Caco-2 (cell line): ENCODE results near the gene TAF3. TPM values are rescaled to one million over a fixed set of nuclear protein-coding genes. Genes with fewer than 3 reads are reported as not detected.

Experiments used
- BruUV-seq: library from RNA; stranded (reverse); fragments of 400-500 nt; replicated peaks from 2 replicates; lab custom pipeline; 2021; lab: Mats Ljungman, UMichigan
- CTCF ChIA-PET: fragments of 300-600 bp; sonication (Branson Sonifier 250); formaldehyde crosslinking; loops from one replicate; lab custom pipeline; 2022; ENCODE audit warnings: antibody characterized with exemption; lab: Charles Lee
- POLR2A ChIA-PET: fragments of 300-600 bp; sonication (Branson Sonifier 250); formaldehyde crosslinking; loops from one replicate; lab custom pipeline; 2022; ENCODE audit warnings: antibody characterized with exemption; lab: Charles Lee
- DNase-seq, 2 experiments: peaks; one replicate each; pipeline versions ENCODE4 v3.0.0 to v3.0.0-alpha.2; 2020 to 2022
- H3K27me3 ChIP-seq: replicated peaks from 2 replicates; pipeline ENCODE4 v1.6.0; 2011; ENCODE audit warnings: low read length; ENCODE audit not compliant: control insufficient read depth, insufficient read depth
- H3K36me3 ChIP-seq: 2 replicates; pipeline ENCODE4 v1.5.1; 2011; ENCODE audit warnings: low read length; ENCODE audit not compliant: control insufficient read depth, insufficient read depth
- H3K4me1 ChIP-seq: fragments of 250-450 bp; sonication (Bioruptor Pico); 2 replicates; pipeline ENCODE4 v1.5.1; 2020; ENCODE audit warnings: mild to moderate bottlenecking
- H3K4me3 ChIP-seq: 2 replicates; pipeline ENCODE4 v1.5.1; 2011; ENCODE audit warnings: low read depth, mild to moderate bottlenecking, control low read depth, low read length
- H3K9me3 ChIP-seq: fragments of 250-450 bp; sonication (Bioruptor Pico); 2 replicates; pipeline ENCODE4 v1.5.1; 2020; ENCODE audit warnings: mild to moderate bottlenecking, moderate library complexity
- H3K27ac Mint-ChIP-seq: one replicate; pipeline ENCODE4 v1.8.0; 2022; ENCODE audit warnings: mixed read lengths; ENCODE audit not compliant: unreplicated experiment
- H3K27me3 Mint-ChIP-seq: one replicate; pipeline ENCODE4 v1.8.0; 2022; ENCODE audit warnings: mixed read lengths; ENCODE audit not compliant: insufficient read depth, unreplicated experiment
- H3K36me3 Mint-ChIP-seq: one replicate; pipeline ENCODE4 v1.8.0; 2022; ENCODE audit warnings: mild to moderate bottlenecking, mixed read lengths; ENCODE audit not compliant: insufficient read depth, unreplicated experiment
- H3K4me1 Mint-ChIP-seq: one replicate; pipeline ENCODE4 v1.8.0; 2022; ENCODE audit warnings: low read depth, mixed read lengths; ENCODE audit not compliant: unreplicated experiment
- H3K4me3 Mint-ChIP-seq: one replicate; pipeline ENCODE4 v1.8.0; 2022; ENCODE audit warnings: mild to moderate bottlenecking, moderate library complexity, mixed read lengths; ENCODE audit not compliant: unreplicated experiment
- H3K9me3 Mint-ChIP-seq: one replicate; pipeline ENCODE4 v1.8.0; 2022; ENCODE audit warnings: mixed read lengths; ENCODE audit not compliant: unreplicated experiment
- intact Hi-C: fragments of 100-400 bp; cut with micrococcal nuclease; formaldehyde crosslinking; loops from one replicate; pipeline ENCODE4 v1.10.0; 2022; ENCODE audit not compliant: unreplicated experiment
- total RNA-seq: library from RNA; stranded (reverse); gene quantifications from 2 replicates; pipeline ENCODE4 v1.2.3, GENCODE V29; 2022
- TF ChIP-seq, protein P1 (sequence below), 2 experiments: fragments of 200-600 bp in 1 of 2; IDR thresholded peaks; 1 replicate in 1 of 2; 2 replicates in 1 of 2; pipeline versions ENCODE4 v1.5.1 to v1.8.0; 2011 to 2022; ENCODE audit warnings: antibody characterized with exemption in 1 of 2, control low read depth in 1 of 2, inconsistent platforms in 1 of 2, low read depth in 1 of 2, low read length in 1 of 2, mild to moderate bottlenecking in 1 of 2, moderate library complexity in 1 of 2; ENCODE audit not compliant: insufficient read depth in 1 of 2, severe bottlenecking in 1 of 2, unreplicated experiment in 1 of 2

The TAF3 gene
- total RNA-seq, 1 experiment from 2014 or later, result 30.6 TPM

DNA sequence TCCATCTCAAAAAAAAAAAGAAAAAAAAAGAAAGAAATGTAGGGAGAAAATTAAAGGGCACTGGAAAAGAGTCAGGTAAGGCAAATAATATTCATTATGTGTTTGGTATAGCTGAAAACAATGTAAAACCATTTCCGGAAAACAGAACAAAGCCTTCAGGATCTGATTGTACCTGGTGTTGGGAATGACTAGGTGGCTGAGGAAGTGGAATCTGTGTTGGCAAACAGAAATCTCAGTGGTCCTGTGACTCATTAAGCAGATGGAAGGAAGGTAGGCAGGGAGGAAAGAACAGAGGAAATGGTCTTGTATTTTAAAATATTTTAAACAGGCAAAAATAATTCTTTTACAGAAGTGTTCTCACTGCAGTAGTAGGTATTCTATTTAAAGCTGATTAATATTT lies 180.5 kb downstream of the TAF3 start:
- Mint-ChIP-seq H3K27me3 (no peaks in the 10 kb centered on the region), H3K36me3 (peaks cover 6% of the 10 kb centered on the region), H3K4me3 (no peak overlapping the region), H3K27ac (no peak overlapping the region), H3K4me1 (no peaks in the 10 kb centered on the region), H3K9me3 (no peaks in the 10 kb centered on the region)
- POLR2A ChIA-PET, result no interaction called here
- Histone ChIP-seq H3K27me3 (no peaks in the 10 kb centered on the region), H3K4me1 (no peaks in the 10 kb centered on the region), H3K36me3 (no peaks in the 10 kb centered on the region), H3K9me3 (no peaks in the 10 kb centered on the region), H3K4me3 (no peak overlapping the region)
- CTCF ChIA-PET, result no interaction called here
- TF ChIP-seq, protein P1, sequence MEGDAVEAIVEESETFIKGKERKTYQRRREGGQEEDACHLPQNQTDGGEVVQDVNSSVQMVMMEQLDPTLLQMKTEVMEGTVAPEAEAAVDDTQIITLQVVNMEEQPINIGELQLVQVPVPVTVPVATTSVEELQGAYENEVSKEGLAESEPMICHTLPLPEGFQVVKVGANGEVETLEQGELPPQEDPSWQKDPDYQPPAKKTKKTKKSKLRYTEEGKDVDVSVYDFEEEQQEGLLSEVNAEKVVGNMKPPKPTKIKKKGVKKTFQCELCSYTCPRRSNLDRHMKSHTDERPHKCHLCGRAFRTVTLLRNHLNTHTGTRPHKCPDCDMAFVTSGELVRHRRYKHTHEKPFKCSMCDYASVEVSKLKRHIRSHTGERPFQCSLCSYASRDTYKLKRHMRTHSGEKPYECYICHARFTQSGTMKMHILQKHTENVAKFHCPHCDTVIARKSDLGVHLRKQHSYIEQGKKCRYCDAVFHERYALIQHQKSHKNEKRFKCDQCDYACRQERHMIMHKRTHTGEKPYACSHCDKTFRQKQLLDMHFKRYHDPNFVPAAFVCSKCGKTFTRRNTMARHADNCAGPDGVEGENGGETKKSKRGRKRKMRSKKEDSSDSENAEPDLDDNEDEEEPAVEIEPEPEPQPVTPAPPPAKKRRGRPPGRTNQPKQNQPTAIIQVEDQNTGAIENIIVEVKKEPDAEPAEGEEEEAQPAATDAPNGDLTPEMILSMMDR (IDR thresholded peaks at IDR 0.05; ENCODE audit: insufficient read depth in 1 of 2, low read depth in 1 of 2, low read length in 1 of 2, severe bottlenecking in 1 of 2, unreplicated experiment in 1 of 2), result no peak
- intact Hi-C loops, result no loop called here
- no TSS peak for BruUV-seq
- DNase-seq, result no peak

DNA sequence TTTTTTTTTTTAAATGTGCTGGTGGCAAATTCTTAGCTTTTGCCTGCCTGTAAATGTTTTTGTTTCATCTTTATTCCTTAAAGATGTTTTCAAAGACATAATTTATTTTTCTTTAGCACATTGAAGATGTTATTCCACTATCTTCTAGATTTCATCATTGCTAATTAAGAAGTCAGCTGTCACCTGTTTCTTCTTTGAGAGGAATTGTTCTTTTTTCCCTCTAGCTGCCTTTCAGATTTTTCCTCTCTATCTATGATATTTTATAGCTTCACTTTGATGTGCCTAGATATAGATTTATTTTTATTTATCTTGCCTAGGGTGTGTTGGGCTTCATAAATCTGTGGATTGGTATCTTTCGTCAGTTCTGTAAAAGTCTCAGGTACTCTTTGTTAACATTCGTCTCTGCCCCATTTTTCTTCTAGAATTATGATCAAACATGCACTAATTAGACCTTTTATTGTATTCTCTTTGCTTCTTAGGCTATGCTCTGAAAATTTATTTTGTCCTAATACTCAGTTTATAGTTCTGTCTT lies 186.2 kb downstream of the TAF3 start:
- peaks cover 14% of the 10 kb centered on the region for H3K9me3 Mint-ChIP-seq
- POLR2A ChIA-PET, result no interaction called here

DNA sequence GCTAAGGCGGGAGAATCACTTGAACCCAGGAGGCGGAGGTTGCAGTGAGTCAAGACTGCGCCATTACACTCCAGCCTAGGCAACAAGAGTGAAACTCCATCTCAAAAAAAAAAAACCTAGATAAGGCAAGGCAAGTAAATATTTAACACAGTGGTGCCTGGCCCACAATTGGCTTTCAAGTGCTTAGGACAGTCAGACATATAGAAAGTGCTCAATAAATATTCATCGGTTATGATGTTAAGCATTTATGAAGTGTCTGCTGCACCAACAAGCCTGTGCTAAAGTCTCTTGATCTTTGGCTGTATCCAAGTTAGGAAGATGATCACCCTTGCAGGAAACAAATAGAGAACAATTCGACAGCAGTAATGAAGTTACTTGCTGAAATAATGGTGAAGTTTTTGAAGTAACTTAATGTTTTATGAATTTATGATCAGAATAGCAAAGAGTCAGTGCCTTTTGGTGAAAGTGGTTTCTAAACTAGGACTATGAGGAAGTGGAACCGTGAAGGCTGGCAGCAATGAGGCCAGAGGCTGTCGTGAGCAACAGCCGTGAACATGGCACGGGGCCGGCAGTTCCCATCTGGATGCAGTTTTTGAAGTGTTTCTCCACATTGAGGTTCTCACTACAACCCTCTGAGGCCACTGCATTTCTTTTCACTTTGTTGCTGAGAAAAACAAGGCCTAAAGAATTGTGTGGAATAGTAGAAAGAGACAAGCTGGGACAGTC lies 188.1 kb downstream of the TAF3 start:
- Mint-ChIP-seq H3K27ac (no peak overlapping the region), H3K36me3 (peaks cover 28% of the 10 kb centered on the region), H3K9me3 (peaks cover 14% of the 10 kb centered on the region), H3K4me3 (no peak overlapping the region), H3K4me1 (no peaks in the 10 kb centered on the region), H3K27me3 (no peaks in the 10 kb centered on the region)
- no peak for DNase-seq
- intact Hi-C loops, result no loop called here
- Histone ChIP-seq H3K36me3 (no peaks in the 10 kb centered on the region; the same call in 1 of the 2 replicates), H3K27me3 (no peaks in the 10 kb centered on the region), H3K4me3 (no peak overlapping the region), H3K9me3 (peaks cover 11% of the 10 kb centered on the region), H3K4me1 (no peaks in the 10 kb centered on the region)
- ChIA-PET CTCF (no interaction called here), POLR2A (no interaction called here)
- BruUV-seq, result no TSS peak
- TF ChIP-seq, protein P1 (IDR thresholded peaks at IDR 0.05; ENCODE audit: insufficient read depth in 1 of 2, low read depth in 1 of 2, low read length in 1 of 2, severe bottlenecking in 1 of 2, unreplicated experiment in 1 of 2), result no peak

More for the DNA sequence above, 186.2 kb downstream of the TAF3 start:
- no peaks in the 10 kb centered on the region for H3K27me3 ChIP-seq
- DNase-seq, result no peak
- H3K9me3 ChIP-seq, result peaks cover 11% of the 10 kb centered on the region
- no TSS peak for BruUV-seq
- Mint-ChIP-seq H3K4me3 (no peak overlapping the region), H3K27me3 (no peaks in the 10 kb centered on the region), H3K27ac (no peak overlapping the region), H3K36me3 (peaks cover 9% of the 10 kb centered on the region), H3K4me1 (no peaks in the 10 kb centered on the region)
- no peak overlapping the region for H3K4me3 ChIP-seq
- H3K4me1 ChIP-seq, result no peaks in the 10 kb centered on the region
- CTCF ChIA-PET, result no interaction called here
- intact Hi-C loops, result no loop called here
- no peaks in the 10 kb centered on the region for H3K36me3 ChIP-seq
- TF ChIP-seq, protein P1 (IDR thresholded peaks at IDR 0.05; ENCODE audit: insufficient read depth in 1 of 2, low read depth in 1 of 2, low read length in 1 of 2, severe bottlenecking in 1 of 2, unreplicated experiment in 1 of 2), result no peak
